ENCODE results near the gene TRANK1. TPM values are rescaled to one million over a fixed set of nuclear protein-coding genes. Genes with fewer than 3 reads are reported as not detected.
"Not testable (repeated sequence)": the region's sequence is repeated elsewhere in the genome, so short reads cannot be mapped to it uniquely, and the experiment has no call there.

The TRANK1 gene
- total RNA-seq, 1 experiment from 2014 or later = 1.1 TPM

- intact Hi-C loops (cut with micrococcal nuclease) = no loop called here
- Histone ChIP-seq H3K9me3 (ENCODE audit: control insufficient read depth in 1 of 2, insufficient read depth in 1 of 2, low read depth in 1 of 2, low read length in 2 of 2) (no peaks in the 10 kb centered on the region), H3K4me2 (ENCODE audit: low read length) (no peak overlapping the region), H2AFZ (ENCODE audit: low read depth, low read length, poor library complexity, severe bottlenecking) (no peak overlapping the region), H3K79me2 (ENCODE audit: insufficient read depth, low read length) (no peaks in the 10 kb centered on the region), H3K9me2 (ENCODE audit: insufficient read depth) (no peaks in the 10 kb centered on the region), H3K4me1 (ENCODE audit: control insufficient read depth in 1 of 2, insufficient read depth in 2 of 2, low read length in 2 of 2) (peaks cover 0 to 4% of the 10 kb centered on the region in 2 experiments; a peak in 1 of 4 replicates), H3K9ac (ENCODE audit: low read length) (no peak overlapping the region), H3K4me3 (replicated peaks in 1 of 2; ENCODE audit: low read depth in 1 of 2, low read length in 2 of 2) (no peak overlapping the region), H3K27ac (ENCODE audit: low read depth, low read length) (no peak overlapping the region), H4K20me1 (ENCODE audit: insufficient read depth) (no peaks in the 10 kb centered on the region), H3K27me3 (ENCODE audit: insufficient read depth, low read length) (no peaks in the 10 kb centered on the region), H3K36me3 (ENCODE audit: control insufficient read depth in 1 of 2, insufficient read depth in 2 of 2, low read length in 2 of 2) (no peaks in the 10 kb centered on the region)
- ChIA-PET RAD21 (ENCODE audit: low non-redundant PET in 1 of 2, low total read pairs in 2 of 2, uncharacterized antibody in 2 of 2, unreplicated experiment in 2 of 2) (interaction anchor here in 1 of 2 experiments (0.7 kb wide), 1 partner anchor 54 kb away, joined by 3 read pairs; no protein-coding TSS in a partner anchor), CTCF (interaction anchor here (0.6 to 2.6 kb wide), 6 partner anchors 18 to 875 kb away, joined by 3 to 19 read pairs (median 3); no protein-coding TSS in a partner anchor), POLR2A (no interaction called here)
- ATAC-seq (peak; percentile 80), DNase-seq (ENCODE audit: low read depth, low spot score) (no peak)
- BruUV-seq (replicated peaks) = no TSS peak
- no peak for TF ChIP-seq SIN3A (IDR thresholded peaks at IDR 0.05; ENCODE audit: low read depth)
- TF ChIP-seq CTCF (IDR thresholded peaks at IDR 0.05 in 2 of 3, conservative IDR thresholded peaks at IDR 0.05 in 1 of 3; ENCODE audit: borderline replicate concordance in 1 of 3, insufficient read depth in 1 of 3, low read depth in 2 of 3, low read length in 2 of 3) = peak; percentile 15 to 50 (median 42); a peak in 5 of 6 replicates
- no peak for TF ChIP-seq CBX3 (IDR thresholded peaks at IDR 0.05; ENCODE audit: low read depth)
- no peak for TF ChIP-seq ZNF274 (IDR thresholded peaks at IDR 0.05; ENCODE audit: low read depth, low read length)
- TF ChIP-seq SRF (IDR thresholded peaks at IDR 0.05; ENCODE audit: low read depth) = no peak
- no peak for TF ChIP-seq EZH2phosphoT487 (IDR thresholded peaks at IDR 0.05; ENCODE audit: borderline replicate concordance)
- TF ChIP-seq, protein P1, sequence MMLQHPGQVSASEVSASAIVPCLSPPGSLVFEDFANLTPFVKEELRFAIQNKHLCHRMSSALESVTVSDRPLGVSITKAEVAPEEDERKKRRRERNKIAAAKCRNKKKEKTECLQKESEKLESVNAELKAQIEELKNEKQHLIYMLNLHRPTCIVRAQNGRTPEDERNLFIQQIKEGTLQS (IDR thresholded peaks at IDR 0.05) = no peak
- no peak for TF ChIP-seq YY1 (IDR thresholded peaks at IDR 0.05; ENCODE audit: extremely low read depth, insufficient replicate concordance, low read depth, low read length)
- TF ChIP-seq RAD21 (IDR thresholded peaks at IDR 0.05; ENCODE audit: low read depth) = peak; percentile 51
These were observed 40.2 kb downstream of the TRANK1 start for GRCh38 chr3:36904641-36905040.

- ChIA-PET RAD21 (ENCODE audit: low non-redundant PET in 1 of 2, low total read pairs in 2 of 2, uncharacterized antibody in 2 of 2, unreplicated experiment in 2 of 2) (interaction anchor here in 1 of 2 experiments (0.7 kb wide), 1 partner anchor 55 kb away, joined by 3 read pairs; no protein-coding TSS in a partner anchor), CTCF (interaction anchor here (0.9 to 2.6 kb wide), 4 partner anchors 18 to 875 kb away, joined by 3 to 19 read pairs (median 4); no protein-coding TSS in a partner anchor)
- H3K9me3 ChIP-seq (ENCODE audit: control insufficient read depth in 1 of 2, insufficient read depth in 1 of 2, low read depth in 1 of 2, low read length in 2 of 2); H4K20me1 ChIP-seq (ENCODE audit: insufficient read depth); H3K9ac ChIP-seq (ENCODE audit: low read length); intact Hi-C loops (cut with micrococcal nuclease); H3K4me1 ChIP-seq (ENCODE audit: control insufficient read depth in 1 of 2, insufficient read depth in 2 of 2, low read length in 2 of 2); H3K79me2 ChIP-seq (ENCODE audit: insufficient read depth, low read length); POLR2A ChIA-PET; H3K27ac ChIP-seq (ENCODE audit: low read depth, low read length); H3K36me3 ChIP-seq (ENCODE audit: control insufficient read depth in 1 of 2, insufficient read depth in 2 of 2, low read length in 2 of 2); ATAC-seq; DNase-seq (ENCODE audit: low read depth, low spot score); H3K27me3 ChIP-seq (ENCODE audit: insufficient read depth, low read length); H3K4me2 ChIP-seq (ENCODE audit: low read length); H3K9me2 ChIP-seq (ENCODE audit: insufficient read depth); H3K4me3 ChIP-seq (replicated peaks in 1 of 2; ENCODE audit: low read depth in 1 of 2, low read length in 2 of 2); H2AFZ ChIP-seq (ENCODE audit: low read depth, low read length, poor library complexity, severe bottlenecking); BruUV-seq (replicated peaks): not testable (repeated sequence)
These were observed 40.8 kb downstream of the TRANK1 start for GRCh38 chr3:36904065-36904464.
